Measurements from ENCODE around the gene SNAPIN.

Gene SNAPIN

GRCh38 chr1:153673511-153673910, 15.0 kb downstream of the SNAPIN start:
- no peak for TF ChIP-seq CTCF (IDR thresholded peaks at IDR 0.05; ENCODE audit: low read depth, low read length, missing control alignments)
- H3K4me3 ChIP-seq (replicated peaks; ENCODE audit: low read depth, low read length) = no peak overlapping the region
- DNase-seq (ENCODE audit: extremely low read depth, low read depth) = no peak

DNA sequence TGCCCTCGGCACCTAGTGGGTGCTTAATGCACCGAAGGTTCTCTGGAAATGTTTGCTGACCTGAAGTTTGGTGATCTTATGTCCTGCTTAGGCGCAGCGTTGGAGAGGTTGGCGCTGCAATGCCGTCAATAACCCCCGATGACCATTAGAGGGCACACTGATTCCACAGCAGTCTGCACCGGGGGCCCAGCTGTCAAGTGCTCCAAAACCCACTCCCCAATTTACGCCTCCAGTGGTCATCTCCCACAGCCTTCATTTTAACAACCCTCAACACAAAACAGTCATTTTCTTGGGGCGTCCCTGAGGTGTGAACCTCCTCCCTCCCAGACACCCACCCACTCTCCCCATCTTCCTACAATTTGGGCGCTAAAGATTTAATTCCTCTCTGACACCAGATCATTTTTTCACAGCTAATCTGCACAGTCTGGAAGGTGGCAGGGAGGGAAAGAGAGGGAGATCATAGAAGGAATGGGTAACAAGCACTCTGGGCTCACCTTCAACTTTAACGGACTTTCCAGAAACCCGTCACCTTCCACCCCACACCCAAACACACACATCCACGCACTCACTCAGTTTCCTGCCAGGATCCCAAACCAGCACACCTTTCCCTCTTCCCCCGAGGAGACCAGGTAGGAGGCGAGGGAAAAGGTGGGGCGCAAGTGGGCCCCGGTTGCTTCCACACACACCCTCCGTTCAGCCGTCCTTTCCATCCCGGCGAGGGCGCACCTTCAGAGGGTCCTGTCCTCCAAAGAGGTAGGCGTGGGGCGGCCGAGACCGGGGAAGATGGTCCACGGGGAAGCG, 19.4 kb downstream of the SNAPIN start:
- peak; percentile 92 for TF ChIP-seq CTCF (IDR thresholded peaks at IDR 0.05; ENCODE audit: low read depth, low read length, missing control alignments)
- H3K4me3 ChIP-seq (replicated peaks; ENCODE audit: low read depth, low read length) = peak overlapping the region; percentile 21; the same call in 1 of the 2 replicates
- DNase-seq (ENCODE audit: extremely low read depth, low read depth) = no peak

DNA sequence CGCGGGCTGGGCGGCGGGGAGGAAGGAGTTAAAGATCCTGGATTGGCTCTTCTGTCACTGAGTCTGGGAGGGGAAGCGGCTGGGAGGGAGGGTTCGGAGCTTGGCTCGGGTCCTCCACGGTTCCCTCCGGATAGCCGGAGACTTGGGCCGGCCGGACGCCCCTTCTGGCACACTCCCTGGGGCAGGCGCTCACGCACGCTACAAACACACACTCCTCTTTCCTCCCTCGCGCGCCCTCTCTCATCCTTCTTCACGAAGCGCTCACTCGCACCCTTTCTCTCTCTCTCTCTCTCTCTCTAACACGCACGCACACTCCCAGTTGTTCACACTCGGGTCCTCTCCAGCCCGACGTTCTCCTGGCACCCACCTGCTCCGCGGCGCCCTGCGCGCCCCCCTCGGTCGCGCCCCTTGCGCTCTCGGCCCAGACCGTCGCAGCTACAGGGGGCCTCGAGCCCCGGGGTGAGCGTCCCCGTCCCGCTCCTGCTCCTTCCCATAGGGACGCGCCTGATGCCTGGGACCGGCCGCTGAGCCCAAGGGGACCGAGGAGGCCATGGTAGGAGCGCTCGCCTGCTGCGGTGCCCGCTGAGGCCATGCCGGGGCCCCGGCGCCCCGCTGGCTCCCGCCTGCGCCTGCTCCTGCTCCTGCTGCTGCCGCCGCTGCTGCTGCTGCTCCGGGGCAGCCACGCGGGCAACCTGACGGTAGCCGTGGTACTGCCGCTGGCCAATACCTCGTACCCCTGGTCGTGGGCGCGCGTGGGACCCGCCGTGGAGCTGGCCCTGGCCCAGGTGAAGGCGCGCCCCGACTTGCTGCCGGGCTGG, 20.2 kb downstream of the SNAPIN start, which contains the start of gene NPR1:
Gene NPR1, plus strand, starts transcription at position 170 of the 818 bp plus-strand sequence. Its CDS starts 421 bp downstream, at position 591.
- peak within 1 kb of the TSS; percentile 21 for H3K4me3 ChIP-seq (replicated peaks; ENCODE audit: low read depth, low read length)
- no peak for TF ChIP-seq CTCF (IDR thresholded peaks at IDR 0.05; ENCODE audit: low read depth, low read length, missing control alignments)
- DNase-seq (ENCODE audit: extremely low read depth, low read depth) = no peak

DNA sequence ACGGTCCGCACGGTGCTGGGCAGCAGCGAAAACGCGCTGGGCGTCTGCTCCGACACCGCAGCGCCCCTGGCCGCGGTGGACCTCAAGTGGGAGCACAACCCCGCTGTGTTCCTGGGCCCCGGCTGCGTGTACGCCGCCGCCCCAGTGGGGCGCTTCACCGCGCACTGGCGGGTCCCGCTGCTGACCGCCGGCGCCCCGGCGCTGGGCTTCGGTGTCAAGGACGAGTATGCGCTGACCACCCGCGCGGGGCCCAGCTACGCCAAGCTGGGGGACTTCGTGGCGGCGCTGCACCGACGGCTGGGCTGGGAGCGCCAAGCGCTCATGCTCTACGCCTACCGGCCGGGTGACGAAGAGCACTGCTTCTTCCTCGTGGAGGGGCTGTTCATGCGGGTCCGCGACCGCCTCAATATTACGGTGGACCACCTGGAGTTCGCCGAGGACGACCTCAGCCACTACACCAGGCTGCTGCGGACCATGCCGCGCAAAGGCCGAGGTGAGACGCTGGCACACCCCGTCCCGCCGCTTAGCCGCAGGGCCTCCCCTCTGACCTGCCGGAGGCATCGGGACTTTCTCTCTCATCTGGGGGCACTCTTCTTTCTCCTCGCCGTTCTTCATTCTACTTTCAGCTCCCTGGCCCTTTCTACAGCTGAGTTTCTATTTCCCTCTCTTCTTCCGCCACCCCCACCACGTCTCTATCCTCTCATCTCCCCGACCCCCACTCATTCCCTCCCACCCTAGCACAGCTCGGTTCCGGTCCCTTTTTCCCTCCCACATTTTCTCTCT, 21.0 kb downstream of the SNAPIN start:
- H3K4me3 ChIP-seq (replicated peaks; ENCODE audit: low read depth, low read length) = peak overlapping the region; percentile 21; the same call in 1 of the 2 replicates
- peak; percentile 9 for TF ChIP-seq CTCF (IDR thresholded peaks at IDR 0.05; ENCODE audit: low read depth, low read length, missing control alignments)
- no peak for DNase-seq (ENCODE audit: extremely low read depth, low read depth)

GRCh38 chr1:153680120-153680403, 21.6 kb downstream of the SNAPIN start:
- no peak for TF ChIP-seq CTCF (IDR thresholded peaks at IDR 0.05; ENCODE audit: low read depth, low read length, missing control alignments)
- no peak for DNase-seq (ENCODE audit: extremely low read depth, low read depth)
- no peak overlapping the region for H3K4me3 ChIP-seq (replicated peaks; ENCODE audit: low read depth, low read length)

- no peak for TF ChIP-seq CTCF (IDR thresholded peaks at IDR 0.05; ENCODE audit: low read depth, low read length, missing control alignments)
- no peak for DNase-seq (ENCODE audit: extremely low read depth, low read depth)
- no peak overlapping the region for H3K4me3 ChIP-seq (replicated peaks; ENCODE audit: low read depth, low read length)
These were observed 24.2 kb downstream of the SNAPIN start for GRCh38 chr1:153682730-153683129.
